B cell (primary cell): ENCODE data around the gene TPRN. TPM values are rescaled to one million over a fixed set of nuclear protein-coding genes. Genes with fewer than 3 reads are reported as not detected.

Experiments
- ATAC-seq: fragments of 200-7000 bp; cut with Tn5 transposase; one replicate; pipeline ENCODE4 v1.10.0; 2021; ENCODE audit warnings: low read depth, mild to moderate bottlenecking, moderate number of reproducible peaks, moderate library complexity
- CTCF ChIA-PET: fragments of 350-600 bp; sonication (Branson Sonifier 250); formaldehyde crosslinking; loops from one replicate; lab custom pipeline; 2021; ENCODE audit warnings: antibody characterized with exemption, inconsistent platforms; lab: Charles Lee
- POLR2A ChIA-PET: fragments of 350-600 bp; sonication (Branson Sonifier 250); formaldehyde crosslinking; loops from one replicate; lab custom pipeline; 2021; ENCODE audit warnings: antibody characterized with exemption; lab: Charles Lee
- DNase-seq: peaks from one replicate; pipeline ENCODE4 v3.0.0; 2013
- H2AFZ ChIP-seq: 2 replicates; pipeline ENCODE4 v1.6.1; 2012; ENCODE audit warnings: mild to moderate bottlenecking, low read depth, low read length; ENCODE audit not compliant: insufficient read depth, poor library complexity, severe bottlenecking
- H3K27ac ChIP-seq, 2 donors: 1 replicate in 1 of 2; 2 replicates in 1 of 2; pipeline ENCODE4 v1.5.1; 2012 to 2013; ENCODE audit warnings: low read length in 2 of 2, mild to moderate bottlenecking in 2 of 2, moderate library complexity in 1 of 2
- H3K27me3 ChIP-seq, 4 experiments: fragments of 200-600 bp in 1 of 4; sonication (generic) in 1 of 4; replicated peaks in 1 of 4; 1 replicate in 2 of 4; 2 replicates in 2 of 4; pipeline versions ENCODE4 v1.6.1 to v1.7.0; 2013 to 2016; ENCODE audit warnings: low read length in 3 of 4, mild to moderate bottlenecking in 2 of 4, mixed read lengths in 1 of 4, moderate library complexity in 1 of 4; ENCODE audit not compliant: insufficient read depth in 4 of 4, control insufficient read depth in 3 of 4; ENCODE audit errors: control extremely low read depth in 1 of 4
- H3K36me3 ChIP-seq, 2 experiments: replicated peaks in 1 of 2; 1 replicate in 1 of 2; 2 replicates in 1 of 2; pipeline versions ENCODE4 v1.6.1 to v1.7.1; 2013; ENCODE audit warnings: low read length in 1 of 2; ENCODE audit not compliant: insufficient read depth in 2 of 2, control insufficient read depth in 1 of 2; ENCODE audit errors: control extremely low read depth in 1 of 2, extremely low read depth in 1 of 2
- H3K4me1 ChIP-seq, 2 donors: fragments of 200-600 bp in 1 of 2; sonication (generic) in 1 of 2; 1 replicate in 1 of 2; 2 replicates in 1 of 2; pipeline versions ENCODE4 v1.5.1 to v1.6.1; 2013 to 2017; ENCODE audit warnings: low read length in 2 of 2; ENCODE audit not compliant: control insufficient read depth in 2 of 2, insufficient read depth in 2 of 2
- H3K4me2 ChIP-seq: replicated peaks from 2 replicates; pipeline ENCODE3; 2012; ENCODE audit warnings: mild to moderate bottlenecking, low read depth, low read length; ENCODE audit not compliant: poor library complexity, severe bottlenecking
- H3K4me3 ChIP-seq, 5 experiments: fragments of 200-600 bp in 1 of 5; sonication (generic) in 1 of 5; 1 replicate in 3 of 5; 2 replicates in 2 of 5; pipeline versions ENCODE4 v1.5.1 to v1.7.0; 2011 to 2016; ENCODE audit warnings: low read length in 4 of 5, mild to moderate bottlenecking in 4 of 5, low read depth in 2 of 5, control low read depth in 1 of 5, moderate library complexity in 1 of 5; ENCODE audit not compliant: insufficient read depth in 1 of 5; ENCODE audit errors: control extremely low read depth in 1 of 5, extremely low read depth in 1 of 5
- H3K79me2 ChIP-seq: fragments of 200-600 bp; sonication (generic); one replicate; pipeline ENCODE4 v1.6.0; 2016; ENCODE audit warnings: low read length; ENCODE audit not compliant: control insufficient read depth, insufficient read depth
- H3K9ac ChIP-seq: fragments of 200-600 bp; sonication (generic); 2 replicates; pipeline ENCODE4 v1.6.1; 2017; ENCODE audit warnings: mild to moderate bottlenecking, low read length, moderate library complexity
- H3K9me3 ChIP-seq, 3 donors: one replicate each; pipeline versions ENCODE4 v1.6.1 to v1.7.1; 2013; ENCODE audit warnings: low read length in 2 of 3; ENCODE audit not compliant: control insufficient read depth in 2 of 3, insufficient read depth in 1 of 3; ENCODE audit errors: control extremely low read depth in 1 of 3
- H4K20me1 ChIP-seq: 2 replicates; pipeline ENCODE4 v1.6.0; 2012; ENCODE audit warnings: mild to moderate bottlenecking, low read length; ENCODE audit not compliant: insufficient read depth, control insufficient read depth, poor library complexity, severe bottlenecking
- H3K27ac Mint-ChIP-seq: one replicate; pipeline ENCODE4 v1.8.0; 2021; ENCODE audit warnings: mixed read lengths
- H3K27me3 Mint-ChIP-seq: one replicate; pipeline ENCODE4 v1.8.0; 2021; ENCODE audit warnings: mixed read lengths
- H3K4me1 Mint-ChIP-seq: one replicate; pipeline ENCODE4 v1.8.0; 2021; ENCODE audit warnings: mixed read lengths
- H3K4me3 Mint-ChIP-seq: one replicate; pipeline ENCODE4 v1.8.0; 2021; ENCODE audit warnings: mixed read lengths
- H3K9me3 Mint-ChIP-seq: one replicate; pipeline ENCODE4 v1.8.0; 2022; ENCODE audit warnings: mixed read lengths; ENCODE audit not compliant: insufficient read depth
- CTCF ChIP-seq: fragments of 200-600 bp; IDR thresholded peaks from one replicate; pipeline ENCODE4 v1.8.0; 2022; ENCODE audit warnings: antibody characterized with exemption, mild to moderate bottlenecking
- EZH2 ChIP-seq: IDR thresholded peaks from 2 replicates; pipeline ENCODE4 v1.6.1; 2012; ENCODE audit warnings: borderline replicate concordance, low read depth, mild to moderate bottlenecking, moderate library complexity, low read length; ENCODE audit not compliant: insufficient read depth, poor library complexity, severe bottlenecking
- WGBS: methylation state at CpG from one replicate; pipeline ENCODE4 v1.1.5; 2013; ENCODE audit warnings: missing lambda C conversion rate; ENCODE audit not compliant: insufficient coverage; 5-methylcytosine and 5-hydroxymethylcytosine counted together
- intact Hi-C: fragments of 100-400 bp; cut with micrococcal nuclease; formaldehyde crosslinking; loops from one replicate; pipeline ENCODE4 v1.10.0; 2022
- polyA plus RNA-seq: library from polyadenylated mRNA; depleted of rRNA; stranded (reverse); fragments of >200 nt; gene quantifications from 2 replicates; pipeline ENCODE4 v1.2.3, GENCODE V29; 2012
- total RNA-seq, 2 donors: library from RNA; stranded (reverse); fragments of 120-200 nt in 1 of 2; gene quantifications; 1 replicate in 1 of 2; 2 replicates in 1 of 2; pipeline versions ENCODE4 v1.2.3 to v1.2.4, GENCODE V29; 2013 to 2022

TPRN gene
- total and polyA plus RNA-seq, 2 donors (not counting 1 experiment from before 2014, with no cell fraction given): 5.7 to 16.3 TPM

DNA sequence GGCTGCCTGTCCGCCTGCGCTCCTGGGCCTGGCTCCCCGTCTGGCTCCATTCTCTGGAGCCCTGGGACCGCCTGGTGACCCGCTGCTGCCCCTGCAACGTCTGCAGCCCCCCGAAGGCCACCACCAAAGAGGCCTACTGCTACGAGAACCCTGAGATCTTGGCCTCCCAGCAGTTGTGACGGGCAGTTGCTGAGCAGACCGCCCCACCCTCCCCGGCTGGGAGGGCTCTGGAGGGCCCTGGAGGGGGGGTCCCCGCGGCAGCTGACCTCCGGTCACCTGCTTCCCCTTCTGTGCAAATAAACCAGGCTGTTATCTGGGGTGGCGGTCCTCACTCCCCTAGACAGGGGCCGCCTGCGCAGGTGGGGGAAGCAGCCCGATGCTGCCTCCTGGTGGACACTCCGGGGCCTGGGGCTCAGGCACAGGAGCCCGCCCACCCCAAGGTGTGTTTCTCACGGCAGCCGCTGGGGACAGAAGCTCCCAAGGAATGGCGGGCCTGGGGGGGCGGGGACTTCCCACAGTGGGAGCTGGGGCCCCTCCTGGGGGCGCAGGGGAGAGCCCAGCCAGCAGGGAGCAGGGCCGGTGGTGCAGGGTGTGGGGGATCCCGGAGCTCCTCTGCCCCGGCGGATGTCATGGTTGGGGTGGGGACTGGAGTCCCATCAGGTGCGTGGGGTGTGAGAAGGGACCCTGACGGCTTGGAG, 35.8 kb upstream of the TPRN start:
- WGBS: 6% methylated on average over 30 of the region's 31 CpGs
- Mint-ChIP-seq H3K9me3 (no peaks in the 10 kb centered on the region), H3K27me3 (no peaks in the 10 kb centered on the region), H3K4me1 (peaks cover 38% of the 10 kb centered on the region), H3K4me3 (peak overlapping the region; percentile 53), H3K27ac (no peak overlapping the region)
- peaks cover 37 to 62% of the 10 kb centered on the region in 2 donors for H3K4me1 ChIP-seq
- H2AFZ ChIP-seq: peak overlapping the region; percentile 41
- intact Hi-C loops: loop anchor here (1.0 to 2.0 kb wide), 6 partner anchors 13 to 209 kb away; partner anchors contain the start of genes ANAPC2, NPDC1, SSNA1 and TPRN
- ChIA-PET CTCF (interaction anchor here (0.6 to 8.9 kb wide), 42 partner anchors 11 to 448 kb away, joined by 3 to 76 read pairs (median 4); partner anchors contain the start of genes ANAPC2, CYSRT1, MAN1B1 and NELFB), POLR2A (interaction anchor here (0.5 to 1.6 kb wide), 8 partner anchors 12 to 834 kb away, joined by 3 to 8 read pairs (median 4); partner anchors contain the start of genes ANAPC2, MAN1B1 and SSNA1)
- ATAC-seq (peak; percentile 29), DNase-seq (peak; percentile 95)
- H3K27ac ChIP-seq: peak overlapping the region in 1 of 2 donors; percentile 33
- H3K4me2 ChIP-seq: peak overlapping the region; percentile 72
- peaks cover 0 to 3% (median 0%) of the 10 kb centered on the region in 3 donors for H3K9me3 ChIP-seq
- TF ChIP-seq EZH2: no peak
- TF ChIP-seq CTCF: peak; percentile 98
- peak overlapping the region in 2 of 5 experiments; percentile 15 to 19 for H3K4me3 ChIP-seq
- peaks cover 29% of the 10 kb centered on the region for H3K79me2 ChIP-seq
- peaks cover 0 to 2% (median 0%) of the 10 kb centered on the region in 4 experiments for H3K27me3 ChIP-seq
- no peaks in the 10 kb centered on the region for H3K36me3 ChIP-seq
- peak overlapping the region; percentile 26 for H3K9ac ChIP-seq
- H4K20me1 ChIP-seq: peaks cover 22% of the 10 kb centered on the region
